Hepatocyte (in vitro differentiated cells): ENCODE results near the gene CEP170B. TPM values are rescaled to one million over a fixed set of nuclear protein-coding genes. Genes with fewer than 3 reads are reported as not detected.

Source experiments
- DNase-seq: peaks from one replicate; pipeline ENCODE4 v3.0.0-alpha.2; 2016; ENCODE audit warnings: low spot score
- H2AFZ ChIP-seq: fragments of 200-600 bp; sonication (generic); 2 replicates; pipeline ENCODE4 v1.6.0; 2016; ENCODE audit warnings: antibody characterized with exemption, mild to moderate bottlenecking
- H3K27ac ChIP-seq: fragments of 200-600 bp; sonication (generic); 2 replicates; pipeline ENCODE4 v1.5.1; 2016; ENCODE audit warnings: mild to moderate bottlenecking
- H3K27me3 ChIP-seq: fragments of 200-600 bp; sonication (generic); 2 replicates; pipeline ENCODE4 v1.6.1; 2016
- H3K36me3 ChIP-seq: fragments of 200-600 bp; sonication (generic); replicated peaks from 2 replicates; pipeline ENCODE4 v1.5.1; 2016; ENCODE audit warnings: low read depth; ENCODE audit not compliant: insufficient read depth
- H3K4me1 ChIP-seq: fragments of 200-600 bp; sonication (generic); 2 replicates; pipeline ENCODE4 v1.5.1; 2016; ENCODE audit warnings: mild to moderate bottlenecking, moderate library complexity; ENCODE audit not compliant: insufficient read depth
- H3K4me2 ChIP-seq: fragments of 200-600 bp; sonication (generic); 2 replicates; pipeline ENCODE4 v1.6.0; 2016
- H3K4me3 ChIP-seq: fragments of 200-600 bp; sonication (generic); 2 replicates; pipeline ENCODE4 v1.5.1; 2016; ENCODE audit warnings: mild to moderate bottlenecking
- H3K79me2 ChIP-seq: fragments of 200-600 bp; sonication (generic); 2 replicates; pipeline ENCODE4 v1.6.0; 2017; ENCODE audit warnings: mild to moderate bottlenecking
- H3K9me2 ChIP-seq: fragments of 200-600 bp; sonication (generic); replicated peaks from 2 replicates; pipeline ENCODE4 v1.6.0; 2017; ENCODE audit warnings: mild to moderate bottlenecking; ENCODE audit not compliant: insufficient read depth
- H3K9me3 ChIP-seq: fragments of 200-600 bp; sonication (generic); 2 replicates; pipeline ENCODE4 v1.5.1; 2016; ENCODE audit warnings: low read depth, mild to moderate bottlenecking
- H4K20me1 ChIP-seq: fragments of 200-600 bp; sonication (generic); 2 replicates; pipeline ENCODE4 v1.6.0; 2016; ENCODE audit warnings: mild to moderate bottlenecking; ENCODE audit not compliant: insufficient read depth, poor library complexity, severe bottlenecking
- EZH2 ChIP-seq: fragments of 200-600 bp; sonication (generic); IDR thresholded peaks from 2 replicates; pipeline ENCODE4 v1.6.1; 2016; ENCODE audit warnings: antibody characterized with exemption, mild to moderate bottlenecking, borderline replicate concordance
- EZH2phosphoT487 ChIP-seq: fragments of 200-600 bp; sonication (generic); IDR thresholded peaks from one replicate; pipeline ENCODE4 v1.6.1; 2018; ENCODE audit warnings: antibody characterized with exemption, mild to moderate bottlenecking, low read depth, moderate library complexity; ENCODE audit not compliant: unreplicated experiment, severe bottlenecking
- WGBS: methylation state at CpG from one replicate; pipeline ENCODE4 v1.1.6; 2016; ENCODE audit warnings: low lambda C conversion rate; ENCODE audit errors: missing lambda C conversion rate; 5-methylcytosine and 5-hydroxymethylcytosine counted together
- polyA plus RNA-seq: library from polyadenylated mRNA; unstranded; fragments of >200 nt; fragmentation: Nextera tagmentation; extraction: Ambion mirVana; gene quantifications from 2 replicates; pipeline ENCODE4 v1.2.1, GENCODE V29; 2016
- total RNA-seq: library from RNA; depleted of rRNA; stranded (reverse); fragments of >200 nt; gene quantifications from 2 replicates; pipeline ENCODE4 v1.2.3, GENCODE V29; 2014
- TF ChIP-seq, protein P1 (sequence below): fragments of 200-600 bp; sonication (generic); IDR thresholded peaks from 2 replicates; pipeline ENCODE4 v1.5.1; 2016; ENCODE audit warnings: antibody characterized with exemption, mild to moderate bottlenecking; ENCODE audit not compliant: poor library complexity

The CEP170B gene
- total and polyA plus RNA-seq, 2 experiments from 2014 or later = 7.6 to 20.3 TPM

DNA sequence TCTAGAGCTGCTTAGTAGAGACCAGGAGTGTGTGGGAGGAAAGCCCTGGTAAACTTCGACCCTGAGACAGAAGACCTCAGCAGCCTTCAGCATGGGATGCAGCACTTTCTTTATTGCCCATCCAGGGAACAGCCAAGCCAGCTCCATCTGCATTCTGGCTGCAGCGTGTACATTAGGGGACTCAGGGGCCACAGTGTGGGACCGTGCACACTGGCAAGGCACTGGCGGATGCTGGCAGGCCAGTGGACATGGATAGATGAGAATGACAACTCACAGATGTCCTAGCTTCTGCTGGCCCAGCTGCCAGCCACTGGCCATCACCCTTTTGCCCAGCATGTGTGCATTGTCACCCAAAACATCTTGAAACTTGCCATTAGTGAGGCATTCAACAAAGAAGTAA is 72.1 kb downstream of the CEP170B start:
- no peak for DNase-seq
- no peaks in the 10 kb centered on the region for H3K79me2 ChIP-seq
- H3K4me3 ChIP-seq = no peak overlapping the region
- no peaks in the 10 kb centered on the region for H3K9me2 ChIP-seq
- H2AFZ ChIP-seq = no peak overlapping the region
- H3K9me3 ChIP-seq = no peaks in the 10 kb centered on the region
- H4K20me1 ChIP-seq = no peaks in the 10 kb centered on the region
- no peak overlapping the region for H3K4me2 ChIP-seq
- H3K27me3 ChIP-seq = peaks cover 57% of the 10 kb centered on the region
- 81% methylated on average over 4 of the region's 4 CpGs for WGBS
- no peak overlapping the region for H3K27ac ChIP-seq
- no peaks in the 10 kb centered on the region for H3K36me3 ChIP-seq
- H3K4me1 ChIP-seq = peaks cover 10% of the 10 kb centered on the region
- no peak for TF ChIP-seq EZH2phosphoT487
- TF ChIP-seq EZH2 = no peak
- TF ChIP-seq, protein P1, sequence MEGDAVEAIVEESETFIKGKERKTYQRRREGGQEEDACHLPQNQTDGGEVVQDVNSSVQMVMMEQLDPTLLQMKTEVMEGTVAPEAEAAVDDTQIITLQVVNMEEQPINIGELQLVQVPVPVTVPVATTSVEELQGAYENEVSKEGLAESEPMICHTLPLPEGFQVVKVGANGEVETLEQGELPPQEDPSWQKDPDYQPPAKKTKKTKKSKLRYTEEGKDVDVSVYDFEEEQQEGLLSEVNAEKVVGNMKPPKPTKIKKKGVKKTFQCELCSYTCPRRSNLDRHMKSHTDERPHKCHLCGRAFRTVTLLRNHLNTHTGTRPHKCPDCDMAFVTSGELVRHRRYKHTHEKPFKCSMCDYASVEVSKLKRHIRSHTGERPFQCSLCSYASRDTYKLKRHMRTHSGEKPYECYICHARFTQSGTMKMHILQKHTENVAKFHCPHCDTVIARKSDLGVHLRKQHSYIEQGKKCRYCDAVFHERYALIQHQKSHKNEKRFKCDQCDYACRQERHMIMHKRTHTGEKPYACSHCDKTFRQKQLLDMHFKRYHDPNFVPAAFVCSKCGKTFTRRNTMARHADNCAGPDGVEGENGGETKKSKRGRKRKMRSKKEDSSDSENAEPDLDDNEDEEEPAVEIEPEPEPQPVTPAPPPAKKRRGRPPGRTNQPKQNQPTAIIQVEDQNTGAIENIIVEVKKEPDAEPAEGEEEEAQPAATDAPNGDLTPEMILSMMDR = no peak

- no peak for DNase-seq
- TF ChIP-seq, protein P1 = no peak
- no peak for TF ChIP-seq EZH2
- TF ChIP-seq EZH2phosphoT487 = no peak
- Histone ChIP-seq H3K27ac (no peak overlapping the region), H3K27me3 (peaks cover 50% of the 10 kb centered on the region), H3K79me2 (no peaks in the 10 kb centered on the region), H3K4me3 (no peak overlapping the region), H2AFZ (no peak overlapping the region), H3K9me2 (no peaks in the 10 kb centered on the region), H3K4me1 (peaks cover 3% of the 10 kb centered on the region), H3K9me3 (no peaks in the 10 kb centered on the region), H3K36me3 (no peaks in the 10 kb centered on the region), H4K20me1 (no peaks in the 10 kb centered on the region), H3K4me2 (no peak overlapping the region)
- 83% methylated on average over 11 of the region's 11 CpGs for WGBS
Measured at GRCh38 chr14:104937694-104938365, 72.8 kb downstream of the CEP170B start.

DNA sequence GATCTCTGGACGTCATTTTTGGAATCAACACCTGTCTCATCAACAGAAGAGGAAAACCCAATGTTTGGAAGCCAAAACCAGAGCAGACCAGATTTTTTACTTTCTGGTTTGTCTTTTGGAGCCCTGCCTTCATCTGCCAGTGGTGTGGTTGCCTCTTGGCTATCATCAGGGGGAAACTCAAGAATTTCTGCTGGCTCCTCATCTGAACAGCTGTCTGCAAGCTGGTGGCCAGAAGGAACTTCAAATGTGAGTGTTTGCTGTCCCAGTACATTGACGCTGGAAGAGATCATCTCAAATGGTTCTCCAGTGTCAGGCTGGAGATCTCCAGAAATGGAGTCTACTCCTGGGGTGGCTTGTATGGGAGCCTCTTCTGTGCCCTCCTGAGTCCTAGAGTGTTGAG is 73.4 kb downstream of the CEP170B start:
- H3K36me3 ChIP-seq = no peaks in the 10 kb centered on the region
- no peaks in the 10 kb centered on the region for H3K9me3 ChIP-seq
- no peaks in the 10 kb centered on the region for H3K4me1 ChIP-seq
- TF ChIP-seq, protein P1 = no peak
- TF ChIP-seq EZH2 (no peak), EZH2phosphoT487 (no peak)
- no peak overlapping the region for H2AFZ ChIP-seq
- no peak overlapping the region for H3K4me3 ChIP-seq
- WGBS = 86% methylated on average over 2 of the region's 2 CpGs
- H3K79me2 ChIP-seq = no peaks in the 10 kb centered on the region
- H3K9me2 ChIP-seq = no peaks in the 10 kb centered on the region
- no peak for DNase-seq
- no peaks in the 10 kb centered on the region for H4K20me1 ChIP-seq
- peaks cover 47% of the 10 kb centered on the region for H3K27me3 ChIP-seq
- H3K4me2 ChIP-seq = no peak overlapping the region
- H3K27ac ChIP-seq = no peak overlapping the region
